ENCODE results near the gene USP36. TPM values are rescaled to one million over a fixed set of nuclear protein-coding genes. Genes with fewer than 3 reads are reported as not detected.
A peak's percentile ranks its signal among the peaks of the same experiment; 100 is the strongest.
"Not testable (repeated sequence)": the region's sequence is repeated elsewhere in the genome, so short reads cannot be mapped to it uniquely, and the experiment has no call there.

The USP36 gene
- total and polyA plus RNA-seq, 2 experiments from 2014 or later = 27.1 to 27.8 TPM

- Histone ChIP-seq H3K36me3 (no peaks in the 10 kb centered on the region), H3K9me3 (ENCODE audit: low read depth) (no peaks in the 10 kb centered on the region), H3K27ac (no peak overlapping the region), H3K27me3 (no peaks in the 10 kb centered on the region), H3K4me1 (ENCODE audit: low read depth) (peaks cover 18% of the 10 kb centered on the region), H3K4me3 (no peak overlapping the region)
- DNase-seq (ENCODE audit: low read depth in 1 of 2, low spot score in 1 of 2) = peak in 1 of 2 donors; percentile 97
- TF ChIP-seq CTCF (IDR thresholded peaks at IDR 0.05; ENCODE audit: low read depth, low read length) = no peak
These were observed 39.1 kb upstream of the USP36 start for GRCh38 chr17:78879635-78880186.

GRCh38 chr17:78878871-78879527 is 38.4 kb upstream of the USP36 start:
- H3K4me1 ChIP-seq (ENCODE audit: low read depth) = peaks cover 12% of the 10 kb centered on the region
- no peaks in the 10 kb centered on the region for H3K9me3 ChIP-seq (ENCODE audit: low read depth)
- H3K27ac ChIP-seq = no peak overlapping the region
- H3K4me3 ChIP-seq = no peak overlapping the region
- no peak for DNase-seq (ENCODE audit: low read depth in 1 of 2, low spot score in 1 of 2)
- no peaks in the 10 kb centered on the region for H3K27me3 ChIP-seq
- H3K36me3 ChIP-seq = no peaks in the 10 kb centered on the region
- no peak for TF ChIP-seq CTCF (IDR thresholded peaks at IDR 0.05; ENCODE audit: low read depth, low read length)

- no peaks in the 10 kb centered on the region for H3K9me3 ChIP-seq (ENCODE audit: low read depth)
- no peak for TF ChIP-seq CTCF (IDR thresholded peaks at IDR 0.05; ENCODE audit: low read depth, low read length)
- H3K27ac ChIP-seq = no peak overlapping the region
- no peak overlapping the region for H3K4me3 ChIP-seq
- peaks cover 5% of the 10 kb centered on the region for H3K4me1 ChIP-seq (ENCODE audit: low read depth)
- DNase-seq (ENCODE audit: low read depth in 1 of 2, low spot score in 1 of 2) = no peak
- H3K27me3 ChIP-seq = no peaks in the 10 kb centered on the region
- no peaks in the 10 kb centered on the region for H3K36me3 ChIP-seq
These were observed 37.6 kb upstream of the USP36 start for GRCh38 chr17:78878261-78878660.

GRCh38 chr17:78876954-78877517 is 36.4 kb upstream of the USP36 start:
- not testable (repeated sequence) for H3K36me3 ChIP-seq; H3K9me3 ChIP-seq (ENCODE audit: low read depth); H3K27me3 ChIP-seq; H3K4me1 ChIP-seq (ENCODE audit: low read depth); DNase-seq (ENCODE audit: low read depth in 1 of 2, low spot score in 1 of 2); H3K27ac ChIP-seq; H3K4me3 ChIP-seq

- H3K4me3 ChIP-seq = no peak overlapping the region
- H3K36me3 ChIP-seq = no peaks in the 10 kb centered on the region
- no peaks in the 10 kb centered on the region for H3K4me1 ChIP-seq (ENCODE audit: low read depth)
- no peaks in the 10 kb centered on the region for H3K9me3 ChIP-seq (ENCODE audit: low read depth)
- no peak for TF ChIP-seq CTCF (IDR thresholded peaks at IDR 0.05; ENCODE audit: low read depth, low read length)
- H3K27me3 ChIP-seq = no peaks in the 10 kb centered on the region
- no peak for DNase-seq (ENCODE audit: low read depth in 1 of 2, low spot score in 1 of 2)
- no peak overlapping the region for H3K27ac ChIP-seq
These were observed 35.5 kb upstream of the USP36 start for GRCh38 chr17:78876094-78876597.
